WTC11 (cell line): ENCODE measurements around the gene ERC1. TPM values are rescaled to one million over a fixed set of nuclear protein-coding genes. Genes with fewer than 3 reads are reported as not detected.

Source experiments
- ATAC-seq: fragments of 200-7000 bp; cut with Tn5 transposase; 2 replicates; pipeline ENCODE4 v1.10.0; 2021; ENCODE audit warnings: mild to moderate bottlenecking, moderate library complexity
- CTCF ChIA-PET: fragments of 300-600 bp; sonication (Branson Sonifier 250); formaldehyde crosslinking; loops from one replicate; lab custom pipeline; 2021; ENCODE audit warnings: antibody characterized with exemption; lab: Charles Lee
- POLR2A ChIA-PET: fragments of 350-600 bp; sonication (Branson Sonifier 250); formaldehyde crosslinking; loops from one replicate; lab custom pipeline; 2021; ENCODE audit warnings: antibody characterized with exemption; lab: Charles Lee
- DNase-seq: peaks from one replicate; pipeline ENCODE4 v3.0.0; 2021; ENCODE audit warnings: low spot score
- H3K27ac Mint-ChIP-seq: 2 replicates; pipeline ENCODE4 v1.8.0; 2021; ENCODE audit warnings: mixed read lengths
- H3K27me3 Mint-ChIP-seq: 2 replicates; pipeline ENCODE4 v1.8.0; 2021; ENCODE audit warnings: low read depth, mild to moderate bottlenecking, moderate library complexity, mixed read lengths
- H3K36me3 Mint-ChIP-seq: 2 replicates; pipeline ENCODE4 v1.8.0; 2021; ENCODE audit warnings: mixed read lengths
- H3K4me1 Mint-ChIP-seq: 2 replicates; pipeline ENCODE4 v1.8.0; 2022; ENCODE audit warnings: mixed read lengths
- H3K4me3 Mint-ChIP-seq: 2 replicates; pipeline ENCODE4 v1.8.0; 2021; ENCODE audit warnings: mild to moderate bottlenecking, moderate library complexity, mixed read lengths
- H3K9me3 Mint-ChIP-seq: 2 replicates; pipeline ENCODE4 v1.8.0; 2021; ENCODE audit warnings: mixed read lengths
- AR ChIP-seq: fragments of 250-450 bp; sonication (Bioruptor Pico); IDR thresholded peaks from 2 replicates; pipeline ENCODE4 v1.9.0; 2021; ENCODE audit warnings: mild to moderate bottlenecking
- ATF6 ChIP-seq: sonication (generic); formaldehyde crosslinking; IDR thresholded peaks from 2 replicates; pipeline ENCODE4 v1.8.1; 2023; ENCODE audit warnings: mild to moderate bottlenecking, missing genetic modification reagents
- CBFB ChIP-seq: sonication (generic); formaldehyde crosslinking; IDR thresholded peaks from 2 replicates; pipeline ENCODE4 v1.8.1; 2022; ENCODE audit warnings: mild to moderate bottlenecking, low read depth, missing genetic modification reagents
- CDX4 ChIP-seq: fragments of 250-450 bp; sonication (Bioruptor Pico); IDR thresholded peaks from 2 replicates; pipeline ENCODE4 v1.9.0; 2021; ENCODE audit warnings: moderate library complexity, mild to moderate bottlenecking, inconsistent platforms, borderline replicate concordance
- CREB1 ChIP-seq: sonication (generic); formaldehyde crosslinking; IDR thresholded peaks from 2 replicates; pipeline ENCODE4 v1.8.0; 2023; ENCODE audit warnings: mild to moderate bottlenecking, missing genetic modification reagents
- CREM ChIP-seq: sonication (generic); formaldehyde crosslinking; IDR thresholded peaks from 2 replicates; pipeline ENCODE4 v1.8.1; 2022; ENCODE audit warnings: mild to moderate bottlenecking, missing genetic modification reagents, moderate library complexity
- E2F4 ChIP-seq: sonication (generic); formaldehyde crosslinking; IDR thresholded peaks from 2 replicates; pipeline ENCODE4 v1.8.1; 2022; ENCODE audit warnings: low read depth, mild to moderate bottlenecking, moderate library complexity, missing genetic modification reagents, borderline replicate concordance
- ELF4 ChIP-seq: sonication (generic); formaldehyde crosslinking; IDR thresholded peaks from 2 replicates; pipeline ENCODE4 v1.8.1; 2022; ENCODE audit warnings: low read depth, mild to moderate bottlenecking, moderate library complexity, missing genetic modification reagents
- FOXK1 ChIP-seq: sonication (generic); formaldehyde crosslinking; IDR thresholded peaks from 2 replicates; pipeline ENCODE4 v1.8.0; 2022; ENCODE audit warnings: mild to moderate bottlenecking, moderate library complexity, missing genetic modification reagents
- GRHL2 ChIP-seq: fragments of 250-450 bp; sonication (Bioruptor Pico); IDR thresholded peaks from 2 replicates; pipeline ENCODE4 v1.8.0; 2022; ENCODE audit warnings: mild to moderate bottlenecking, moderate library complexity; ENCODE audit not compliant: insufficient replicate concordance, severe bottlenecking
- IRF2 ChIP-seq: sonication (generic); formaldehyde crosslinking; IDR thresholded peaks from 2 replicates; pipeline ENCODE4 v1.8.0; 2022; ENCODE audit warnings: low read depth, missing genetic modification reagents, borderline replicate concordance
- JAZF1 ChIP-seq: fragments of 250-450 bp; sonication (Bioruptor Pico); IDR thresholded peaks from 2 replicates; pipeline ENCODE4 v1.9.0; 2021; ENCODE audit warnings: moderate library complexity, mild to moderate bottlenecking, inconsistent platforms
- JUN ChIP-seq: sonication (generic); formaldehyde crosslinking; IDR thresholded peaks from 2 replicates; pipeline ENCODE4 v1.8.0; 2023; ENCODE audit warnings: mild to moderate bottlenecking, missing genetic modification reagents
- MYBL2 ChIP-seq: sonication (generic); formaldehyde crosslinking; IDR thresholded peaks from 2 replicates; pipeline ENCODE4 v1.8.1; 2023; ENCODE audit warnings: mild to moderate bottlenecking, moderate library complexity, missing genetic modification reagents
- NFE2L1 ChIP-seq: sonication (generic); formaldehyde crosslinking; IDR thresholded peaks from 2 replicates; pipeline ENCODE4 v1.8.1; 2023; ENCODE audit warnings: missing genetic modification reagents
- RELA ChIP-seq: sonication (generic); formaldehyde crosslinking; IDR thresholded peaks from 2 replicates; pipeline ENCODE4 v1.8.1; 2022; ENCODE audit warnings: missing genetic modification reagents, mild to moderate bottlenecking, borderline replicate concordance
- TCF7 ChIP-seq: sonication (generic); formaldehyde crosslinking; IDR thresholded peaks from 2 replicates; pipeline ENCODE4 v1.8.0; 2022; ENCODE audit warnings: mild to moderate bottlenecking, low read depth, missing genetic modification reagents, moderate library complexity
- TEAD1 ChIP-seq: sonication (generic); formaldehyde crosslinking; IDR thresholded peaks from 2 replicates; pipeline ENCODE4 v1.8.0; 2022; ENCODE audit warnings: mild to moderate bottlenecking, missing genetic modification reagents
- TP53 ChIP-seq: sonication (generic); formaldehyde crosslinking; IDR thresholded peaks from 2 replicates; pipeline ENCODE4 v1.8.1; 2023; ENCODE audit warnings: mild to moderate bottlenecking, missing genetic modification reagents
- USF1 ChIP-seq: sonication (generic); formaldehyde crosslinking; IDR thresholded peaks from 2 replicates; pipeline ENCODE4 v1.8.0; 2022; ENCODE audit warnings: mild to moderate bottlenecking, missing genetic modification reagents
- ZNF121 ChIP-seq: sonication (generic); formaldehyde crosslinking; IDR thresholded peaks from 2 replicates; pipeline ENCODE4 v1.8.0; 2023; ENCODE audit warnings: missing genetic modification reagents
- ZNF281 ChIP-seq: sonication (generic); formaldehyde crosslinking; IDR thresholded peaks from 2 replicates; pipeline ENCODE4 v1.8.0; 2023; ENCODE audit warnings: mild to moderate bottlenecking, missing genetic modification reagents
- ZNF416 ChIP-seq: fragments of 250-450 bp; sonication (Bioruptor Pico); IDR thresholded peaks from 2 replicates; pipeline ENCODE4 v1.9.0; 2021; ENCODE audit warnings: mild to moderate bottlenecking, inconsistent platforms
- ZSCAN18 ChIP-seq: fragments of 250-450 bp; sonication (Bioruptor Pico); IDR thresholded peaks from 2 replicates; pipeline ENCODE4 v2.1.2; 2022; ENCODE audit warnings: mild to moderate bottlenecking, moderate library complexity
- total RNA-seq: library from RNA; stranded (reverse); gene quantifications from 3 replicates; pipeline ENCODE4 v1.2.3, GENCODE V29; 2021

The ERC1 gene
- total RNA-seq, 1 experiment from 2014 or later, result 47.5 TPM

GRCh38 chr12:1162081-1162760 is 171.2 kb downstream of the ERC1 start:
- DNase-seq (no peak), ATAC-seq (no peak)
- H3K27ac Mint-ChIP-seq, result no peak overlapping the region
- ChIA-PET CTCF (no interaction called here), POLR2A (no interaction called here)
- peaks cover 4% of the 10 kb centered on the region for H3K9me3 Mint-ChIP-seq
- H3K4me1 Mint-ChIP-seq, result no peaks in the 10 kb centered on the region
- no peaks in the 10 kb centered on the region for H3K27me3 Mint-ChIP-seq
- no peak overlapping the region for H3K4me3 Mint-ChIP-seq
- H3K36me3 Mint-ChIP-seq, result peaks cover 9% of the 10 kb centered on the region
- TF ChIP-seq MYBL2 (CRISPR knock-in tag), result no peak
- no peak for TF ChIP-seq TCF7 (CRISPR knock-in tag)
- no peak for TF ChIP-seq CREM (CRISPR knock-in tag)
- TF ChIP-seq CREB1 (CRISPR knock-in tag), result no peak
- TF ChIP-seq ZNF281 (CRISPR knock-in tag), result no peak
- TF ChIP-seq AR (CRISPR knock-in tag), result no peak
- TF ChIP-seq CDX4 (CRISPR knock-in tag), result no peak
- no peak for TF ChIP-seq ZNF416
- no peak for TF ChIP-seq JAZF1 (CRISPR knock-in tag)
- no peak for TF ChIP-seq TP53 (CRISPR knock-in tag)
- TF ChIP-seq FOXK1 (CRISPR knock-in tag), result no peak
- no peak for TF ChIP-seq ATF6
- no peak for TF ChIP-seq USF1 (CRISPR knock-in tag)
- no peak for TF ChIP-seq ZNF121 (CRISPR knock-in tag)
- no peak for TF ChIP-seq GRHL2 (CRISPR knock-in tag)
- no peak for TF ChIP-seq CBFB
- no peak for TF ChIP-seq TEAD1

GRCh38 chr12:1167784-1168183 is 176.8 kb downstream of the ERC1 start:
- Mint-ChIP-seq H3K27ac (no peak overlapping the region), H3K9me3 (peaks cover 4% of the 10 kb centered on the region), H3K36me3 (peaks cover 9% of the 10 kb centered on the region), H3K4me1 (peaks cover 9% of the 10 kb centered on the region), H3K4me3 (no peak overlapping the region), H3K27me3 (no peaks in the 10 kb centered on the region)
- ChIA-PET POLR2A (no interaction called here), CTCF (interaction anchor here (0.9 kb wide), 1 partner anchor 49 kb away, joined by 4 read pairs; no protein-coding TSS in a partner anchor)
- no peak for ATAC-seq
- no peak for DNase-seq
- TF ChIP-seq IRF2 (CRISPR knock-in tag) (no peak), JUN (CRISPR knock-in tag) (no peak), RELA (CRISPR knock-in tag) (no peak), ZSCAN18 (CRISPR knock-in tag) (no peak), TEAD1 (no peak), ELF4 (CRISPR knock-in tag) (no peak), CBFB (no peak), TCF7 (CRISPR knock-in tag) (no peak), E2F4 (CRISPR knock-in tag) (no peak), NFE2L1 (CRISPR knock-in tag) (no peak)
